Cardiac fibroblast (primary cell): ENCODE results near the gene POLR3H.

Source experiments
- DNase-seq, 2 donors: peaks; one replicate each; pipeline versions ENCODE4 v3.0.0 to v3.0.0-alpha.2; 2010; ENCODE audit warnings: low read depth in 2 of 2
- H3K4me3 ChIP-seq, 2 donors: replicated peaks in 1 of 2; 1 replicate in 1 of 2; 2 replicates in 1 of 2; pipeline ENCODE4 v1.5.1; 2011; ENCODE audit warnings: low read depth in 2 of 2, low read length in 2 of 2, mild to moderate bottlenecking in 2 of 2, moderate library complexity in 1 of 2
- TF ChIP-seq, protein P1 (sequence below): IDR thresholded peaks from one replicate; pipeline ENCODE4 v1.5.1; 2011; ENCODE audit warnings: low read depth, mild to moderate bottlenecking, low read length, inconsistent platforms

POLR3H gene

DNA sequence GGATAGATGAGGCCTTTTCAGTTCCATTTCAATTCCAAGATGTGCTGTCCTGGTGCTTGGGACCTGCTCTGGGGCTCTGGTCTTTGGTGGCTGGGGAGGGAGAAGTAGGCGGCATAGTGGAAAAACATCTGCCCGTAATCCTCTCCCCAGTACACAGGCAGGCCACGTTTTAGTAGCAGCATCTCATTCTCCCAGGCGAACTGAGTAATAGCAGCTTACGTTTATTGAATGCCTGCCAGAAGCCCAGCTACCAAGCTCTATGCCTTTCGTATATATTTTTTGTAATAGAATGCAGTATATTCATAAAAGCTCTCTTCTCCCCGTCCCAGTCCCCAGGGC, 63.9 kb downstream of the POLR3H start:
- H3K4me3 ChIP-seq, result no peak overlapping the region
- peak; percentile 50 to 80 for DNase-seq
- TF ChIP-seq, protein P1, sequence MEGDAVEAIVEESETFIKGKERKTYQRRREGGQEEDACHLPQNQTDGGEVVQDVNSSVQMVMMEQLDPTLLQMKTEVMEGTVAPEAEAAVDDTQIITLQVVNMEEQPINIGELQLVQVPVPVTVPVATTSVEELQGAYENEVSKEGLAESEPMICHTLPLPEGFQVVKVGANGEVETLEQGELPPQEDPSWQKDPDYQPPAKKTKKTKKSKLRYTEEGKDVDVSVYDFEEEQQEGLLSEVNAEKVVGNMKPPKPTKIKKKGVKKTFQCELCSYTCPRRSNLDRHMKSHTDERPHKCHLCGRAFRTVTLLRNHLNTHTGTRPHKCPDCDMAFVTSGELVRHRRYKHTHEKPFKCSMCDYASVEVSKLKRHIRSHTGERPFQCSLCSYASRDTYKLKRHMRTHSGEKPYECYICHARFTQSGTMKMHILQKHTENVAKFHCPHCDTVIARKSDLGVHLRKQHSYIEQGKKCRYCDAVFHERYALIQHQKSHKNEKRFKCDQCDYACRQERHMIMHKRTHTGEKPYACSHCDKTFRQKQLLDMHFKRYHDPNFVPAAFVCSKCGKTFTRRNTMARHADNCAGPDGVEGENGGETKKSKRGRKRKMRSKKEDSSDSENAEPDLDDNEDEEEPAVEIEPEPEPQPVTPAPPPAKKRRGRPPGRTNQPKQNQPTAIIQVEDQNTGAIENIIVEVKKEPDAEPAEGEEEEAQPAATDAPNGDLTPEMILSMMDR, result no peak

DNA sequence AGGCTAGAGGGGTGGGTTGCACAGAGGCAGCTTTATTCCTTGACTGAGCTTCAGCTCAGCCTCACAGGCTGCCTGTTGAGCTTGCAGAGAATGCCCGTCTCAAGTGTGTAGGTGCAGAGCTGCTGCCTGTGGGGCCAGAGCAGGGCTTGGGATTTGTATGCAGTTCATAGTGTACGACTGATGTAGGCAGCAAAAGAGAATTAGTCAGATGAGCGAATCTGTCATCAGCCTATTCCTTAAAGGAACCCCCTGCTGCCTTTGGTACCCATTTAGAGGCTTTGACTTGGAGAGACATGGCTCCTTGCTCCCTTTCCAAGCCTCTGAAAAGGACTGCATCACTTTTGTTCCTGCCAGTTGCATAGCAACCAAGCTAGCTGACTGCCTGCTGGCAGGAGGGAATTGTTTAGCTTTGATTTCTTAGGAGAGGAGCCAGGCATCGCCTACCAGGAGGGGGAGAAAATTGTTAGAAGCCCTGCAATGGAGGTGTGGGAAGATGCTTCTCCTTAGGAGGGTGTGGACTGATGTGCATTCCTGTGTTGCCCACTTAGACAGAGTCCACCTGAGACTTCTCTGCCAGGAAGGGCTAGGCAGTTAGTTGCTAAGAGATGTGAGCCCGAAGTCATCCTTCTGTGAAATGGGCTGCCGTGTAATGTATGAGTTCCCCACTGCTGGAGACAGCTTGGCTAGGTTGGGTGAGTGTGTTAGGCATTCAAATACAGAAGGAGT, 64.4 kb downstream of the POLR3H start:
- DNase-seq, result peak; percentile 67 to 68
- no peak overlapping the region for H3K4me3 ChIP-seq
- TF ChIP-seq, protein P1, result peak; percentile 10

DNA sequence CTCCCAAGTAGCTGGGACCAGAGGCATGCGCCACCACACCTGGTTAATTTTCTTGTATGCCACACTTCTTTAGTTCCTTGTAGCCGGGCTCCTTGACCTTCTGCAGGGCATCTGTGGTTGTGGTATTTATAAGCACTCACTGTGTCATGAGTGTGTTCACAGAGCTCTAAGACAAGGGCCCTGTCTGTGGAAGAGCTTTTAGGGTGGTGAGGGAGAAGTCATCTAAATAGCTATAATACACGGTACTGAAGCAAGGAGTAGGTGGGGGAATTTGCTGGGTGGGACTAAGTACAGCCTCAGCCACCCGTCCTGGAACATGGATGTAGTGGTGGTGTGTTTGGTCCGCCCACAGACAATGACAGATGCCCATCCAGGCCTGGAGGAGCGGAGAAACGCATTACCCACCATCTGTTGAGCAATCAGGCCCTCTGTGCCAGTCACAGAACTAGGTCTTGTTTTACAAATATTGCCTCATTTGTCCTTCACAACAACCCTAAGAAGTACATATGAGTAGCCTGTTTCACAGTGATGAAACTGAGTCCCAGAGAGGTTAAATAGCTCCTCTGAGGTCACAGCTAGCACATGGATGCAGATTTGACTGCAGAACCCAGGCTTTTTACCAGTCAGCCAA, 65.3 kb downstream of the POLR3H start:
- TF ChIP-seq, protein P1, result no peak
- peak; percentile 43 to 68 for DNase-seq
- no peak overlapping the region for H3K4me3 ChIP-seq

DNA sequence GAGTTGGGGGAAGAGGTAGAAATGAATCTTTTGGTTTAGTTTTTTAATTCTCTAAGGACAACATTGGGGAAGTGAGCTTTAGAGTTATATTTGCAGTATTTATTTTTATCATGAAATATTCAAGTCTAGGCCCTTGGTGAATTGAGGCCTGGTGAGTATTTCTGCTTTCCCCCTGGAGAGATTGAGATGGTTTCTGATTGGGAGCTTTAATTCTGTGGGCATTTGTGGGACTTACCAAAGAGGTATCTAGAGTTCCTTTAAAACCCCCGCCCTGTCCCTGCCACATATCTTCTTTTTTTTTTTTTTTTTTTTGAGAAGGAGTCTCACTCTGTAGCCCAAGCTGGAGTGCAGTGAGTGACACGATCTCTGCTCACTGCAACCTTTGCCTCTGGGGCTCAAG, 65.8 kb downstream of the POLR3H start:
- H3K4me3 ChIP-seq, result no peak overlapping the region
- DNase-seq, result no peak

More for the DNA sequence above, 65.8 kb downstream of the POLR3H start:
- TF ChIP-seq, protein P1, result no peak
